ELF-1 (cell line): ENCODE data around the gene DKC1.
A peak's percentile ranks its signal among the peaks of the same experiment; 100 is the strongest.
"Not testable (repeated sequence)": the region's sequence is repeated elsewhere in the genome, so short reads cannot be mapped to it uniquely, and the experiment has no call there.

ENCODE experiments used
- DNase-seq: peaks from one replicate; pipeline ENCODE4 v3.0.0-alpha.2; 2016; ENCODE audit warnings: low read depth, low spot score

DKC1 gene

DNA sequence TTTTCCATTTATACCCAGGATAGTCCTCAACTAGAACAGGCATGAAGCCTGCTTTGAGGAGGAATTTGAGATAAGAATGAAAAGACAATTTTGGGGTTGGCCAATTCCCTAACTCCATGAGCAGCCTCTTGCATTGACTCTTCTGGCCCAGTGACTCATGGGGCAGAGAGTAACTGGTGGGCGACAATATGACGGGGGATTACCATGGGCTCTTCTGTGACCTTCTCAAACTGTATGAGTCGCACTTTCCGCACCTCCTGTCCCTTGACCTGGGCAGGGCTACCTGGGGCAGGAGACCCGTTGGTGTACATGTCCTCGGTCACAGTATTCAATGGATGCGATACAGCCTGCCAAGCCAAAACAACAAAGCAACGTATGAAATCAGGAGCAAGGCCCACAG lies 29.3 kb downstream of the DKC1 start:
- DNase-seq: no peak

DNA sequence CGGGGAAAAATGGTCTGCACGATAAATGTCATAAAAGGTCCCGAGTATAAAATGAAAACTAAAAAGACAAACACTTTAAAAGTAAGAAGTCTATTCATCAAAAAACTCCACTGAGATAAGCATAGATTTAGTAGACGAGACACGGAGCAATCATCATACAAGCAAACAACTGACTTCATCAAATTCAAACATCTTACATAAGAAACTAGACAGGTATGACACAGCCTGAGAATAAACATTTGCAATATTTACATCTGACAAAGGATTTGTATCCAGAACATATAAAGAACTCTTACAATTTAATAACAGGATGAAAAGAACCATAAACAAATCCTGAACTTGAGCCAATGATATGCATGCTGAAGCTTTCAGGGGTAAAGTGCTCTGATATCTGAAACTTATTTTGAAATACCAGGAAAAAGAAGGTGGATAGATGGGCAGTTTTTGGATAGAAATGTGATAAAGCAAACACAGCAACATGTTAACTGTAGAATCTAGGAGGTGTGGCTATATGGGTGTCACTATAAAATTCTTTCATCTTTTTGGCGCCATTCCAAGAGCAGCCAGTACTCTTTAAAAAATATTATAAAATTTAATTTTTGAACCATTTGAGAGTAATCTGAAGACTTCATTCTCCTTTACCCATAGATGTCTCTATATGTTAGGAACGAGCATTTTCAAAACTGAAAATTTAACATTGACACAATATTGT lies 30.6 kb downstream of the DKC1 start:
- DNase-seq: no peak

DNA sequence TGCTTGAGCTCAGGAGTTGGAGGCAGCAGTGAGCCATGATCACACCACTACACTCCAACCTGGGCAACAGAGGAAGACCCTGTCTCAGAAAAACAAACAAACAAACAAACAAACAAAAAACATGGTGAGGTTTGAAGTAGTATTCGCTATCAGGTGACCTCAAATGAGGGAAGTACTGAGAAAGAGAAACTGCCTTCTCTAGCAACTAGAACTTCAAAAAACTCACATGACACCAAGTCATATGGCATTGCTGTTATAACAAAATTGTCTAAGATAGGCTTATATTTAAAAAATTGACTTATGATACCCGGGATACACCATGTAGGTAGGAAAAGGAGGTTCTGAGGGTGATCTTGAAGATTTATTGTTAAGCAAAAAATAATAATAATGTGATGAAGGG lies 32.4 kb downstream of the DKC1 start:
- DNase-seq: no peak

DNA sequence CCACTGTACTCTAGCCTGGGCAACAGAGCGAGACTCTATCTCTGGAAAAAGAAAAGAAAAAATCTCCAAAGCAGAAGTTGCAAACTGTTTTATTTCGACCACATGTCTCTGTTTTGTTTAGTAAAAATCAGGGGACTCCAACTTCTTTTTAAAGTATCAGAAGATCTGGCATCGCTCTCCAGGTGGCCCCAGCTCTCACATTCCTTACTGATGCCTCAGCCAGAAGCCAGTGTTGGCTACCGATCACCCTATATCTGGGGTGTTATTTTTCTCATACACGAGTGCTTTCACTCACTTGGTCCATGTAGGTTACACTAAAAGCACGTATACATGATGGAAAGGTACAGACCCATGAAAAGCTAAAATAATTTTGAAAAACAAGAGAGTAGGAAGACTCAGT lies 34.3 kb downstream of the DKC1 start:
- no peak for DNase-seq

DNA sequence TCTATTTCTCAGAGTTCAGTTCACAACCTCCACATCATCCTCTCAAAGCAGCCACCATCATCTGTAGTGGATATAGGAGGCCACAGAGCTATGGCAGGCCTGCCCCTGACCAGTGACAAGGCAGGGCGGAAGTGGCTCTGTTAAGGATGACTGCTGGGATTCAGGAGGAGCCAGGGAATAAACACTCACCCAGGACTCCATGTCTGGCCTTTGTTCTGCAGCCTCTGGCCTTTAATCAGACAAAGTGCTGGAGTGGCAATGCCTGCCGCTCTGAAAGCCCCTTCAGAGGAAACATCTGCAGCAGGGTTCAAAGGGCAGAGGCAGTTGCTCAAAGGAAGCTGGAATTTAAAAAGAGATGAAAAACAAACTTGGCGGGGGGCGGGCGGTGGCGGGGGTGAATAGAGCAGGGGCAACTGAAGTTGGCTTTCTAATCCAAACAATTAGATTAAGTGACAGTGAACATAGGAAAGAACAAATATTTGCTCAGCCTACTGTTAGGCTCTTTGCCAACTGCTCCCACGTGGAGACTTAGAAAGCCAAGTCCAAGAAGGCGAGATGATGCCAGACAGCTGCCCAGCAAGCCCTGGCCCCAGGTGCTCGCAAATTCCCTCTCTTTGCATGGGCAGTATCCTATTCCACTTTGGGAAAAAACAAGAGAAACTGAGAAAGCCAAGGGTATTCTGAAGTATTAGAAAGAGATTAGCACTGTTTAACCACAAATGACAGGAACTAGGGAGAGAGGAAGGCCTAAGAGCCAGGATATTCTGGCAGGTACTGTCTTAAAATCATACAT lies 37.1 kb downstream of the DKC1 start:
- peak; percentile 77 for DNase-seq

DNA sequence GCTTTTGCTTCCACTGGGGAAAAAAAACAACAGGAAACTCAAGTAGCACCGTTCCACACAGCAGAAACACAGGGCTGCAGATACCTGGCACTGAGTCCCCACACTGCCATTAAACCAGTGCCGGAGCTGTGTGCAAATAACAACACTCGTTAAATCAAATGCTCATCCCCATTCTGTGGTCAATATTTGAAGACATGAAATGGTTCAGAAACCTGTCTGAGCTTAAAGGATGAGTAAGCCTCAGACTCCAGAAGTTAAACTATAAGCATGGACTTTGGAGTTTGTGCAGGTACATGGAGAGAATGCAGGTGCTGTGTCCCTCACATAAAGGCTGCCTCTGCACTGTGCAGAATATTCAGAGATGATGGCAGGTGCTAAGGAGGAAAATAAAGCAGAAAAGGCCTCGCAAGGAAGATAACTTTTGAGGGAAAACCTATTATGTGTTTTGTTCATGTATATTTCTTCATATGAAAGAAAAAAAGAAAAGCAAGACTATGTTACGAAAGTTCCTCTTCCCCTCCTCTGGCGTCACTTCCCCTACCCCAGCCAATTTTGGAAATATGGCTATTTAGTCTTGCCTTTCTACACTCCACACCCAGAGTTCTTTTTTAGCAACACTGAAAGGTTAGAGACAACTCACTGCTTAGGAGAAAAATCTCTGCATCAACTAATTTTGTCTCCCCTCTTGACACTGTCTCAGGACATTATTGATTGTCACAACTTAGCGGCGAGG lies 38.0 kb downstream of the DKC1 start:
- no peak for DNase-seq

DNA sequence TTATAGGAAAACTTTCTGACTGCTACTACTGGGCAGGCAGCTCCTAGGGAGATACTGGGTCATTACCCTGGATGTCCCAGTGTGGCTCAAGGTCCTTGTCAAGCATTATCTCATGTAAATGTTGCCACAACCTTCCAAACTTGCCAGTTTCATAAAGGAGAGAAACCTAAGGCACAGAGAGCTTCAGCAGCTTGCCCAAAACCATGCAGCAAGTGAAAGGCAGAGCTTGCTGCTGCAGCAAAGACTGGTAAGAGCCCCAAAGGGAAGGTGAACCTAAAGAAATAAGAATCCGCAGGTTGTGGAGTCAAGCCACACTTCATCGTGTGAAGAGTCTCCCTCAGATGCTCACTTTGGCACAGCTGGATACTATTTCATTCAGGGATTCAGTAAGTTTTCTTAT lies 40.3 kb downstream of the DKC1 start:
- DNase-seq: no peak

DNA sequence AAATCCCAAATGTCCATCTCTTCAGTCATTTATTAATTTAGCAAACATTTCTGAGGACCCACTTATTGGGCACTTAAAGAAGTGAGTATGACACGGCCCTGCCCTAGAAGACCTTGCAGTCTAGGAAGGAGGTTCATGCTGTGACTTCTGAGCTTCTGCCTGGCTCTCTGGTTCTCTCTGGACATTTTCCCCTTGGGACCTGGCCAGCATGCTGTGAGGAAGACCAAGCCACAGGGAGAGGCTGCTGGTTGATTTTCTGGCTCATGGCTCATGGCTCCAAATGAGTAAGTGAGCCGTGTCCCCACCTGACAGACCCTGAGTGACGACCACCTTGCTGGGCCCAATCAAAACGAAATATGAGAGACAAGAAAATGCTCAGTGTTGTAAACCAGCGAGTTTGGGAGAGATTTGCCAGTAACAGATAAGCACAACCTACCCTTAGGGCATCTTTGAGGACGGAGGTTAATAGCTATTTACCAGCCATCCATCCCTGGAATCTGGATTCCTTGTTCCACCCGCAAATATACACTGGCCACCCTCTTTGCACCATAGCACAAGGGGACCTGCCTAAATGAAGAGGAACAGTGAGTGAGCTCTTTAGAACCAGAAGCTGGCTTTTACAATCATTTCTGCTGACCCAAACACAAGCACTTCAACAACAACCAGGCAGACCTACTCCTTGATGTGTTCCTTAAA lies 41.7 kb downstream of the DKC1 start:
- DNase-seq: peak; percentile 53

DNA sequence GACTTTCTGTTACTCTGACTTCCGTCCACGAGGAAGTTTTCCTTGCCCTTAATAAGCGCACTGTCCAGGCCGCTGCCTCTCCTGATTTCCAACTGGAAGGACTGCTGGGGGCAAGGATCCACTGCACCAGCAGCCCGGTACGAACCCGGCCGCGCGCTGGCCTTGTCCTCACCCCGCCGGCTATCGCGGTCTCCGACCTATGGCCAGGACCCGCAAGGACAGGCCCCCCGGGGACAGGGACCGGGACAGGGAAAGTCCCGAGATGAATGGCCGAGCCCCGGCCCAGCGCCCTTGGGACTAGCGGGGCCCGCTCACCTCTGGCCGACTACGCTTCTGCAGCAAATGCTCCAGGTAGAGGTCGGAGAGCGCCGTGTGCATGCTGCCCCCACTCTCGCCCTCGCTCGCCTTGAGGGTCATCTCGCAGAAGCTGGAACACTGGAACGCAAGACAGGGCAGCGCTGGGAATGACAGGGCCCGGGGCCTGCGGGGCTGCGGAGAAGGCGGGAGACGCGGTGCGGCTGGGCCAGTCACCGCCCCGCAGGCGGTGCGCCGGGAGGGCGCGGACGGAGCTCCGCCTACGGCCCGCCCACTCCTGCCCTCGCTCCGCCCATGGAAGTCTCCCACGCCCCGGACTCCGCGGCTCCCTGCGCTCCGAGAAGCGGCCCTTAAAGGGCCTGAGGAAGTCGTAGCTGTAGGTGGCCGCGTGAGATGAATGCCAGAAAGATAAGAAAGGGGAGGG lies 42.5 kb downstream of the DKC1 start, which contains the start of gene MPP1:
Gene MPP1, minus strand, starts transcription at position 529 of the 739 bp plus-strand sequence. Its CDS starts 112 bp downstream, at position 417.
- peak; percentile 95 for DNase-seq

DNA sequence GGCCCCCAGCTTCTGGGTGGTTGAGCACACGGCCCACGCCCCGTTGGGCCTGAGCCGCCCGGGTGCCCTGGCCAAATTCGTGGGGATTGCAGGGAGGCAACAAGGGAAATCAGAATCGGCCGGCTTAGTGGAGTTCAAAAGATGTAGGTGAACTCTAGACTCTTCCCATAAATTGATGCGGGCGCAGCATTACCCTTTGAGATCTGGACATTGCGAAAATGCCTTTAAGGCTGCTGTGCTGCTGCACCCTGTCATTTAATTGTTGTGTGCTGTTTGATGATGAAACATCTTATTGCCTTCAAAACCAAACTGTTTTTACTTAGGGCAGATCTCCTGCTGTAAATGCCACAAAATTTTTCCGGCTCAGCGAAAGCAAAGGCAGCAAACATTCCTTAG lies 43.0 kb downstream of the DKC1 start:
- DNase-seq: no peak

DNA sequence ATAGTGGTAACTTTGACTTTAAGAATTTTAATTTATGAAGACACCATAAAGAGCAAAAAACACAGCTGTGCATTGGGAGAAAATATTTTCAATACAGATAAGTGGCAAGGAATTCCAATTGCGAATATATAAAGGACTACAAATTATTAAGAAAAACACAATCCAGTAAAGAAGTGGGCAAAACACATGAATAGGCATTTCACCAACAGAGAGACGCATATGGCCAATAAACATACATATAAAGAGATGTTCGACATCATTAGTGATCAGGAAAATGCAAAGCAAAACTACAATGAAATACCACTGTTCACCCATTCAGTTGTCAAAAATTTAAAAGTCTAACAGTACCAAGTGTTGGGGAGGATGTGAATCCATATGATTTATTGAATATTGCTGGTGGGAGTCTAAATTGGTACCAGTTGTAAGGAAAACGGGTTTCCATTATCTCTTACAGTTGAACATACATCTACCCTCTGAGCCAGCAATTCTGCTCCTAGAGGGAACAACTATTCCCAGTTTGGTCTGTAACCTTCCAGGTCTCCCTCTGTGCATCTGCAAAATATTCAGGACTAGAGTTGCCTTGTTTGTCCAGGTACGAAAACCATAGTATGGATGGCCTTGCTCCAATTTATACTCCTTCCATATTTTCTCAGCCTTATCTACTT lies 44.3 kb downstream of the DKC1 start:
- no peak for DNase-seq

DNA sequence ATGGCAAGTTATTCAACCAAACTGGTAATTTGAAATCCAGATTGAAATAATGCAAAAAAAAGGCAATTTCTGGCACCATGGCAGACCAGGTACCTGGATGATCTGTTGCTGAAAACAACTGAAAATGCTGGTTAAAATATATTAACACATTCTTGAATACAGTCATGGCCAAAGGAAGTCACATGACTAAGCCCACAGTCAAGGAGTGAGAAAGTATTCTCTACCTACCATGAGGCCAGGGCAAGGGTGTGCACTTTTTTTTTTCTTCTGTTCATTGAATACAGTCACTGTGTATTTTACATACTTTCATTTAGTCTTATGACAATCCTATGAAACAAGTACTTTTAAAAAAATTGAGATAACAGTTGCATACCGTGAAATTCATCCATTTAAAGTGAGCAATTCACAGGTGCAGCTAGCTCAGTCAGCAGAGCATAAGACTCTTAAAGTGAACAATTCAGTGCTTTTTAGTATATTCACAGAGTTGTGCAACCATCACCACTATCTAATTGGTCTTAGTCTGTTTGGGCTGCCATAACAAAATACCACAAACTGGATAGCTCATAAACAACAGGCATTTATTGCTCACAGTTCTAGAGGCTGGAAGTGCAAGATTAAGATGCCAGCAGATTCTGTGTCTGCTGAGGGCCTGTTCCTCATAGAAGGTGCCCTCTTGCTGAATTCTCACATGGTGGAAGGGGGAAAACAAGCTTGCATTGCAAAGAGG lies 47.4 kb downstream of the DKC1 start:
- DNase-seq: no peak

DNA sequence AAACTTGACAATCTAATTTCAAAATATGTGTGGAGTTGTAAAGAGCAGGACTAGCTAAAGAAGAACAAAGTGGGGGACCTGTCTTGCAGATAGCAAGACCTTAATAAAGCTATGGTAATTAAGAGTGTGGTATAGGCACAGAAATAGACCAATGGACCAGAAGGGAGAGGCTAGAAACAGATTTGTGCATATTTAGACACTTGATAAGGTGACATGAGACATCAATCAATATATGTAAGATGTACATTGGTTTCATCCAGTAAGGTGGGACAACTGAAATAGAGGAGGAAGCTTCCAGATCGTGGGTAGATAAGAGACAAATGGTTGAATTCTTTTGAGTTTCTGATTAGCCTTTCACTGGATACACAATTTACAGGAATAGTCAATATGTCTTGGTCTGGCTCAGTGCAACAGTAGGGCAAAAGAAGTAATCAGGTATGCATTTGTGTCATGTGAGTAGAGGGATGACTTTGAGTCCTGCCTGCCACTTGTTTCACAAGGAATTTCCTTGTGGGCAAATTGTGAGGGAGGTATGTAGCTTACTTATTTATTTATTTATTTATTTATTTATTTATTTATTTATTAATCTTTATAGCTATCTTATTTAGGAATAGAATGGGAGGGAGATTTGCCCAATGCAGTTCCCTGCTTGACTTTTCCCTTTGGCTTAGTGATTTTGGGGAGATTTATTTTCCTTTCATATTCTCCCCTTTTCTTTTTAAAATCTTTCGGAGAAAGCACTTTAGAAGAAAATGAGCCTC lies 49.9 kb downstream of the DKC1 start:
- no peak for DNase-seq

DNA sequence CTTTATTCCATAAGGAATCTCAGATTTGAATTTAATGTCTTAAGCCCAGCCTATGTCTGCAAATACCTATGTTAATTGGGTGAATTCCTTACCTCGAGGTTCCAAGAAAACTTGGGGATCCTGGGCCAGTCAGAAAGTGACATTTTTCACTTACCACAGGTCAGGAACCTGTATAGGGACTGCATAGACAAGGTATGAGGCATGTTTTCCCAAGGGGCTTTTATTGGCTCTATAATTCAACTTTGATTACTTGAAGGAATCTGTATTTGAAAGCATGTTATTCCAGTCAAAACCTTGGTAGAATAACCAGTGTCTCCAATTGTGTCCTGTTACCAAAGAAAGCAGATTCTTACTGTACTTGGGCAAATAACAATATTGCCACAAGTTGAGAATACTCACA lies 51.1 kb downstream of the DKC1 start:
- no peak for DNase-seq

DNA sequence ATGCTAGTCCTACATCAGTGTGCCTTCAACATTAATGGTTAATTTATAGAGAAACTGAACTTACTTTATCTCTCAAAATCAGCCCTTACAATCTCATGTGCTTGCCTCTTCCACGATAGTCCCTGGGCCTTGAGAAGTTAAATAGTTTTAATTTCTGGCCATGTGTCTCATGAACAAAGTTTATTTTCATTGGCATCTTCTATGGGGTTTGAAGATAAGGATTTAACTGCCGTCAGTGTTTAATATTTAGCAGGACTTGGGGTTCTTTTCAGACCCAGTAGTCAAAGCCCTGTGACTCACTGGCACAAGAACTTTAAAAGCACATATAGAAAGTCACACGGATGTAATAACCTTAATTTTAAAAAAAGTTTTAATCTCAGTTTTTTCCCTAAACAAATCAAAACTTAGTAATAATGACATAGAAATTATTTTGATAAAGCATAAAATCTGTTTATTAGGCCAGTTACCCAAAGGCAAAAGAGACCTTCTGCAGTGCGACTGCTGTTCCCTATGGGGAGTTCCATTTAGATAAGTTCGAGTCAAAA lies 52.7 kb downstream of the DKC1 start:
- DNase-seq: no peak

DNA sequence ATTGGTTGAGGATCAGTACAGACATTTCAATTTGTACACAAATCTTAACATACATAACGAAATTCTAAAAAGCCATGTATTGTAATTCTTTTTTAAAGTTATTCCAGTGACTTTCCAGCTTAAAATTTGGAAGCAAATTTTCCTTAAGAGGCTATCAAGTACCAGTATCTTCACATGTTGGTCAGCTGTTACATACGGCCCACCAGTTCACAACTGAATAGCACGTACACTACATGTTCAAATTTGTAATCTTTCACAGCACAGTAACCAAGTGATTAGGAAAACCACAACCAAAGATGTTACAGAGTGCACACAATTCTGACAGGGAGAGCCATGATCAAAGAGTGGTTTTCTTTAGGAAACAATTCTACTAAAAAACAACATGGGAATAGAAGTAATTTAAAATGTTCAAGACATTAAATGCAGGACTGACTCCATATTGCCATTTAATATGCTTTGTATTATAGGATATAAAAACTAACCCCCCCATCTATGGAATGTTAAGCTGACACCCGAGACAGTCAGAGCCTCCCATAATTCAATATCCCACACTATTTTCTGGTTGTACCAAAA lies 53.7 kb downstream of the DKC1 start:
- DNase-seq: not testable (repeated sequence)

DNA sequence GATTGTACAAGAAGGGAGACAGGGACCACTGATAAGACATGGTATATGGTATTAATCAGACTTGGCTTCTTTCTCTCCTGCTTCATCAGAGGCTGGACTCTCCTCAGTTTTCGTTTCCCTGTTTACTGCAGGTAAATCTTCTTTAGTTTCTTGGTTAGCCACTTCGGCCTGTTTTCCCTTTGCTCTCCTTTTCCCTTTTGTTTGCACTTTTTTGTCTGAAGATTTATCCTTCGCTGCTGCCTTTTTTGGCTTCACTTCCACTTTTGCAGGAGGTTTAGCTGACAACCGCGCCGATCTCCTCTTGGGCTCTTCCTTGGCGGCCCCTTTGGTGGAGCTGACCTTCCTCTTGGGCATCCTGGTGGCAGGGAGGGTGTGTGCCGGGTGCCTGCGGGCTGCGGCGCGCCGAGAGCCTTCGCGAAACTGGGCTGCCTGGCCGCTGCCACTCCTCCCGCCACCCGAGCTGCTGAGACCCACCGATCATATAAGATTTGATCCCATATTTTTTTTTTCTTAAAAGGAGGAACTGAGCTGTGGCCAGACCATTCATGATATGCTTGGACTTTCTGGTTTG lies 54.5 kb downstream of the DKC1 start:
- DNase-seq: not testable (repeated sequence)
